Suprapubic skin (tissue), 4 donors: ENCODE data around the gene LETM1. TPM values are rescaled to one million over a fixed set of nuclear protein-coding genes. Genes with fewer than 3 reads are reported as not detected.

Experiments used
- DNase-seq, 2 donors: peaks; one replicate each; pipeline ENCODE4 v3.0.0-alpha.2; 2019; ENCODE audit warnings: low spot score in 2 of 2
- H3K27ac ChIP-seq: fragments of 200-600 bp; sonication (generic); one replicate; pipeline ENCODE4 v1.5.1; 2019
- H3K27me3 ChIP-seq: fragments of 200-600 bp; sonication (generic); one replicate; pipeline ENCODE4 v1.5.1; 2019
- H3K36me3 ChIP-seq: fragments of 200-600 bp; sonication (generic); one replicate; pipeline ENCODE4 v1.5.1; 2019
- H3K4me1 ChIP-seq: fragments of 200-600 bp; sonication (generic); one replicate; pipeline ENCODE4 v1.5.1; 2019
- H3K4me3 ChIP-seq: fragments of 200-600 bp; sonication (generic); one replicate; pipeline ENCODE4 v1.5.1; 2019; ENCODE audit warnings: mild to moderate bottlenecking
- H3K9me3 ChIP-seq: fragments of 200-600 bp; sonication (generic); one replicate; pipeline ENCODE4 v1.5.1; 2019
- CTCF ChIP-seq, 2 donors: fragments of 200-600 bp in 1 of 2; fragments of 450-650 bp in 1 of 2; sonication (generic) in 1 of 2; IDR thresholded peaks; one replicate each; pipeline ENCODE4 v1.5.1; 2016 to 2019; ENCODE audit warnings: antibody characterized with exemption in 2 of 2, mild to moderate bottlenecking in 1 of 2, moderate library complexity in 1 of 2
- EP300 ChIP-seq: sonication (generic); formaldehyde crosslinking; IDR thresholded peaks from one replicate; pipeline ENCODE4 v1.6.1; 2017; ENCODE audit warnings: antibody characterized with exemption
- POLR2A ChIP-seq, 2 donors: fragments of 450-650 bp; IDR thresholded peaks; one replicate each; pipeline ENCODE4 v1.6.1; 2017; ENCODE audit warnings: antibody characterized with exemption in 2 of 2, mild to moderate bottlenecking in 2 of 2, moderate library complexity in 2 of 2
- POLR2AphosphoS5 ChIP-seq, 3 donors: sonication (generic); formaldehyde crosslinking; IDR thresholded peaks; one replicate each; pipeline ENCODE4 v1.6.1; 2017; ENCODE audit warnings: antibody characterized with exemption in 3 of 3
- WGBS: methylation state at CpG from one replicate; pipeline ENCODE4 v1.1.5; 2018; 5-methylcytosine and 5-hydroxymethylcytosine counted together
- total RNA-seq, 4 donors: library from RNA; depleted of rRNA; stranded (reverse); fragments of >200 nt; gene quantifications; one replicate each; pipeline ENCODE4 v1.1.0, GENCODE V29; 2016

LETM1 gene
- total RNA-seq, 4 donors from 2014 or later = 64.0 to 73.5 (median 65.2) TPM

DNA sequence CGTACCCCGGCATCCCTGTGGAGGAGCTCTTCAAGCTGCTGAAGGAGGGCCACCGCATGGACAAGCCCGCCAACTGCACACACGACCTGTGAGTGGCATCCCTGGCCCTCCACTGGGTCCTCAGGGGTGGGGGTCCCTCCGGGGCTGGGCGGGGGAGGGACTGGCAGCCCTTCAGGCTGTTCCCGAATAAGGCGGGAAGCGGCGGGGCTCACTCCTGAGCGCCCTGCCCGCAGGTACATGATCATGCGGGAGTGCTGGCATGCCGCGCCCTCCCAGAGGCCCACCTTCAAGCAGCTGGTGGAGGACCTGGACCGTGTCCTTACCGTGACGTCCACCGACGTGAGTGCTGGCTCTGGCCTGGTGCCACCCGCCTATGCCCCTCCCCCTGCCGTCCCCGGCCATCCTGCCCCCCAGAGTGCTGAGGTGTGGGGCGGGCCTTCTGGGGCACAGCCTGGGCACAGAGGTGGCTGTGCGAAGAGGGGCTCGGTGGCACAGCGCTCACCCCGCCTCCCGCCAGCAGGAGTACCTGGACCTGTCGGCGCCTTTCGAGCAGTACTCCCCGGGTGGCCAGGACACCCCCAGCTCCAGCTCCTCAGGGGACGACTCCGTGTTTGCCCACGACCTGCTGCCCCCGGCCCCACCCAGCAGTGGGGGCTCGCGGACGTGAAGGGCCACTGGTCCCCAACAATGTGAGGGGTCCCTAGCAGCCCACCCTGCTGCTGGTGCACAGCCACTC is 49.2 kb downstream of the LETM1 start:
- no peak overlapping the region for H3K4me3 ChIP-seq
- H3K36me3 ChIP-seq = peaks cover 6% of the 10 kb centered on the region
- no peak for DNase-seq
- H3K9me3 ChIP-seq = no peaks in the 10 kb centered on the region
- TF ChIP-seq CTCF (IDR thresholded peaks at IDR 0.05) (no peak), POLR2A (IDR thresholded peaks at IDR 0.05) (no peak), POLR2AphosphoS5 (IDR thresholded peaks at IDR 0.05) (no peak), EP300 (no peak)
- no peaks in the 10 kb centered on the region for H3K27me3 ChIP-seq
- 65% methylated on average over 10 of the region's 41 CpGs for WGBS
- H3K27ac ChIP-seq = no peak overlapping the region
- peaks cover 14% of the 10 kb centered on the region for H3K4me1 ChIP-seq

DNA sequence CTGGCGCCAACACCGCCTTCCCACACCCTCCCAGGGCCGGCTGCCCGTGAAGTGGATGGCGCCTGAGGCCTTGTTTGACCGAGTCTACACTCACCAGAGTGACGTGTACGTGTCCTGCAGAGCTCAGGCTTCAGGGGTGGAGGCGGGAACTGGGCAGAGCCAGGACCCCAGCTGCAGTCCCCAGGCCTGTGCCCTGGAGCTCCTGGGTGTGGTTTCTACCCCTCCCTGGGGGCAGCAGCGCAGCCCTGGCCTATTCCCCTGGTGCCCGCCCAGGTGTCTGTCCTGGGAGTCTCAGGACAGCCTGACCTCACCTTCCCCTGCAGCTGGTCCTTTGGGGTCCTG is 49.8 kb downstream of the LETM1 start:
- Histone ChIP-seq H3K9me3 (no peaks in the 10 kb centered on the region), H3K36me3 (peaks cover 6% of the 10 kb centered on the region), H3K4me3 (no peak overlapping the region), H3K27me3 (no peaks in the 10 kb centered on the region), H3K4me1 (peaks cover 20% of the 10 kb centered on the region), H3K27ac (no peak overlapping the region)
- no peak for DNase-seq
- TF ChIP-seq CTCF (IDR thresholded peaks at IDR 0.05) (no peak), POLR2AphosphoS5 (IDR thresholded peaks at IDR 0.05) (no peak), EP300 (no peak), POLR2A (IDR thresholded peaks at IDR 0.05) (no peak)
- 100% methylated on average over 2 of the region's 11 CpGs for WGBS

- Histone ChIP-seq H3K27ac (no peak overlapping the region), H3K36me3 (peaks cover 3% of the 10 kb centered on the region), H3K4me1 (peaks cover 25% of the 10 kb centered on the region), H3K9me3 (no peaks in the 10 kb centered on the region), H3K4me3 (no peak overlapping the region), H3K27me3 (no peaks in the 10 kb centered on the region)
- TF ChIP-seq POLR2AphosphoS5 (IDR thresholded peaks at IDR 0.05) (no peak), EP300 (no peak), CTCF (IDR thresholded peaks at IDR 0.05) (no peak), POLR2A (IDR thresholded peaks at IDR 0.05) (no peak)
- DNase-seq = no peak
- WGBS = 90% methylated on average over 6 of the region's 47 CpGs
Observed at GRCh38 chr4:1805493-1806222, 50.3 kb downstream of the LETM1 start.

DNA sequence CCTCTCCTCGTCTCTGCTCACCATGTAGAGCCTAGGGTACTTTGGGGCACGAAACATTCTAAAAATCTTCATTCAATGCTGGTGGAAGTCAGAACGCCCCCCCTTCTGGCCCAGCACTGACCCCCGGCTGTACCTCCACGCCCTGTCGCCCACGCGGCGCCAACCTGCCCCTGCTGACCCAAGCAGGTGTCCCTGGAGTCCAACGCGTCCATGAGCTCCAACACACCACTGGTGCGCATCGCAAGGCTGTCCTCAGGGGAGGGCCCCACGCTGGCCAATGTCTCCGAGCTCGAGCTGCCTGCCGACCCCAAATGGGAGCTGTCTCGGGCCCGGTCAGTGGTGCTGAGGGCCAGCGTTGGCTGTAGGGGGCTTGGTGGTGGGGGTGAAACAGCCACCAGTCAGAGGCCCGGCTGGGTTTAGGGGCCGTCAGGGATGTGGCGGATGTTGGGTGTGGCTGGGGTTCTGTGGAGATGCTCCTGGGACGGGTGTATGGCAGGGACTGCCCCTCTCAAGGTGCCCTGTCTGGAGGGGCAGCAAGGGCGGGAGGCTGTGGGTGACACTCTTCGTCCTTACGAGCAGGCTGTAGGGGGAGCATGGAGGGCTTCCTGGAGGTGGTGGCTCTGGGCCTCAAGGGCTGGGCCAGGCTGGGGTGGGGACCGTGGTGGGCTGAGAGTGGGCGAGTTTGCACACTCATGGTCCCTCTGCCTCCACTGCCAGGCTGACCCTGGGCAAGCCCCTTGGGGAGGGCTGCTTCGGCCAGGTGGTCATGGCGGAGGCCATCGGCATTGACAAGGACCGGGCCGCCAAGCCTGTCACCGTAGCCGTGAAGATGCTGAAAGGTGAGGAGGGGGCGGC is 51.1 kb downstream of the LETM1 start:
- DNase-seq = no peak
- Histone ChIP-seq H3K36me3 (peaks cover 3% of the 10 kb centered on the region), H3K4me3 (no peak overlapping the region), H3K27me3 (no peaks in the 10 kb centered on the region), H3K4me1 (peaks cover 32% of the 10 kb centered on the region), H3K9me3 (no peaks in the 10 kb centered on the region), H3K27ac (no peak overlapping the region)
- no peak for TF ChIP-seq POLR2AphosphoS5 (IDR thresholded peaks at IDR 0.05)
- TF ChIP-seq POLR2A (IDR thresholded peaks at IDR 0.05) = no peak
- no peak for TF ChIP-seq EP300
- no peak for TF ChIP-seq CTCF (IDR thresholded peaks at IDR 0.05)
- 87% methylated on average over 24 of the region's 37 CpGs for WGBS
